GM12878 (cell line): Measurements from ENCODE around the gene LAMB4. TPM values are rescaled to one million over a fixed set of nuclear protein-coding genes. Genes with fewer than 3 reads are reported as not detected.
A peak's percentile ranks its signal among the peaks of the same experiment; 100 is the strongest.

Source experiments
- BHLHE40 ChIP-seq, 2 experiments: fragments of 450-650 bp in 1 of 2; IDR thresholded peaks; 2 replicates each; pipeline ENCODE4 v1.6.1; 2011 to 2017; ENCODE audit warnings: low read depth in 2 of 2, borderline replicate concordance in 1 of 2, improper control_type of control experiment in 1 of 2, low read length in 1 of 2, mild to moderate bottlenecking in 1 of 2
- CREM ChIP-seq: IDR thresholded peaks from 2 replicates; pipeline ENCODE4 v1.6.1; 2014; ENCODE audit warnings: antibody characterized with exemption, low read depth
- EP300 ChIP-seq, 2 experiments: fragments of 150-350 bp in 1 of 2; IDR thresholded peaks; 2 replicates each; pipeline ENCODE4 v1.6.1; 2011 to 2012; ENCODE audit warnings: low read depth in 2 of 2, low read length in 2 of 2, borderline replicate concordance in 1 of 2, improper control_type of control experiment in 1 of 2, inconsistent platforms in 1 of 2; ENCODE audit not compliant: control insufficient read depth in 1 of 2
- ESRRA ChIP-seq: IDR thresholded peaks from 2 replicates; pipeline ENCODE4 v1.6.1; 2012; ENCODE audit warnings: mild to moderate bottlenecking, low read length, improper control_type of control experiment
- FOS ChIP-seq: IDR thresholded peaks from 3 replicates; pipeline ENCODE4 v1.6.1; 2011; ENCODE audit warnings: borderline replicate concordance; ENCODE audit not compliant: insufficient read length; ENCODE audit errors: extremely low read depth
- FOXM1 ChIP-seq: IDR thresholded peaks from 2 replicates; pipeline ENCODE4 v1.6.1; 2012; ENCODE audit warnings: low read depth, mild to moderate bottlenecking, inconsistent platforms, low read length, moderate library complexity
- HDAC2 ChIP-seq: fragments of 200-600 bp; sonication (generic); IDR thresholded peaks from 2 replicates; pipeline ENCODE4 v1.6.1; 2017
- IKZF1 ChIP-seq: fragments of 450-650 bp; conservative IDR thresholded peaks from 2 replicates; pipeline ENCODE4 v1.6.1; 2017; ENCODE audit warnings: antibody characterized with exemption, mild to moderate bottlenecking
- MTA3 ChIP-seq: IDR thresholded peaks from 2 replicates; pipeline ENCODE4 v1.6.1; 2012; ENCODE audit warnings: low read length, inconsistent platforms, borderline replicate concordance
- PKNOX1 ChIP-seq: fragments of 450-650 bp; IDR thresholded peaks from 2 replicates; pipeline ENCODE4 v1.6.1; 2016; ENCODE audit warnings: mild to moderate bottlenecking
- SP1 ChIP-seq: IDR thresholded peaks from one replicate; pipeline ENCODE4 v1.6.1; 2011; ENCODE audit warnings: low read depth, low read length
- ZBTB11 ChIP-seq: fragments of 450-650 bp; formaldehyde crosslinking; IDR thresholded peaks from 2 replicates; pipeline ENCODE4 v1.5.0; 2022; ENCODE audit warnings: mild to moderate bottlenecking, missing genetic modification characterization
- ZNF592 ChIP-seq: fragments of 450-650 bp; IDR thresholded peaks from 2 replicates; pipeline ENCODE4 v1.6.1; 2017; ENCODE audit warnings: mild to moderate bottlenecking, moderate library complexity
- ZNF687 ChIP-seq: fragments of 450-650 bp; IDR thresholded peaks from 2 replicates; pipeline ENCODE4 v1.6.1; 2017; ENCODE audit warnings: mild to moderate bottlenecking, moderate library complexity
- polyA plus RNA-seq, 11 experiments: library from polyadenylated mRNA; depleted of rRNA in 4 of 11; unstranded in 6 of 11; stranded (reverse) in 5 of 11; fragments of >200 nt; fragmentation: Nextera tagmentation in 4 of 11; fragmentation: Illumina TruSeq in 1 of 11; extraction: Ambion mirVana in 4 of 11; extraction: Trizol in 1 of 11; gene quantifications; 1 replicate in 1 of 11; 2 replicates in 10 of 11; pipeline versions ENCODE4 v1.2.1 to v1.2.3, GENCODE V29; 2011 to 2016; ENCODE audit warnings: inconsistent platforms in 2 of 11, missing spikeins in 2 of 11, low read depth in 1 of 11
- total RNA-seq, 4 experiments: library from RNA; depleted of rRNA in 3 of 4; stranded (reverse); fragments of >200 nt in 3 of 4; fragmentation: Illumina TruSeq in 1 of 4; extraction: Trizol in 1 of 4; gene quantifications; 2 replicates each; pipeline versions ENCODE4 v1.2.1 to v1.2.3, GENCODE V29; 2013 to 2021

LAMB4 gene
- total and polyA plus RNA-seq, 10 of the 15 experiments (the other 5 are each of a cell fraction or from before 2014, with no cell fraction given): 0.04 to 0.06 TPM; not detected in 8

- TF ChIP-seq ZBTB11 (CRISPR knock-in tag): no peak
- no peak for TF ChIP-seq ESRRA
- TF ChIP-seq MTA3: peak; percentile 77; the same call in 1 of the 2 replicates
- TF ChIP-seq ZNF687: peak; percentile 98
- TF ChIP-seq ZNF592: peak; percentile 67
- TF ChIP-seq FOS: no peak
- TF ChIP-seq EP300 (IDR thresholded peaks at IDR 0.05; ENCODE audit: borderline replicate concordance in 1 of 2, control insufficient read depth in 1 of 2, low read depth in 2 of 2, low read length in 2 of 2): peak; percentile 79 to 93; a peak in 3 of 4 replicates
- TF ChIP-seq PKNOX1: peak; percentile 73
- peak; percentile 68 to 80; a peak in 3 of 4 replicates for TF ChIP-seq BHLHE40 (IDR thresholded peaks at IDR 0.05; ENCODE audit: borderline replicate concordance in 1 of 2, low read depth in 2 of 2, low read length in 1 of 2)
- no peak for TF ChIP-seq HDAC2
- peak; percentile 96 for TF ChIP-seq FOXM1
- TF ChIP-seq CREM: peak; percentile 86
- peak; percentile 93 for TF ChIP-seq IKZF1
- peak; percentile 53 for TF ChIP-seq SP1
Measured at GRCh38 chr7:108135446-108136190, 5.5 kb upstream of the LAMB4 start (continued).
